A549 (cell line): ENCODE data around the gene UBE2N.

Experiments
- CEBPB ChIP-seq, 2 experiments: fragments of >200 bp in 1 of 2; sonication (Bioruptor Twin) in 1 of 2; formaldehyde crosslinking in 1 of 2; IDR thresholded peaks; 2 replicates each; pipeline ENCODE4 v1.6.1; 2012 to 2016
- FOSL2 ChIP-seq, 2 experiments: fragments of 450-650 bp in 1 of 2; fragments of >200 bp in 1 of 2; sonication (Bioruptor Twin) in 1 of 2; formaldehyde crosslinking; IDR thresholded peaks; 2 replicates each; pipeline versions ENCODE4 v1.5.0 to v1.6.1; 2016 to 2020; ENCODE audit warnings: mild to moderate bottlenecking in 1 of 2, moderate library complexity in 1 of 2
- TF ChIP-seq, protein P1 (sequence below): fragments of >200 bp; sonication (Bioruptor Twin); formaldehyde crosslinking; IDR thresholded peaks from 3 replicates; pipeline ENCODE4 v1.5.1; 2016

DNA sequence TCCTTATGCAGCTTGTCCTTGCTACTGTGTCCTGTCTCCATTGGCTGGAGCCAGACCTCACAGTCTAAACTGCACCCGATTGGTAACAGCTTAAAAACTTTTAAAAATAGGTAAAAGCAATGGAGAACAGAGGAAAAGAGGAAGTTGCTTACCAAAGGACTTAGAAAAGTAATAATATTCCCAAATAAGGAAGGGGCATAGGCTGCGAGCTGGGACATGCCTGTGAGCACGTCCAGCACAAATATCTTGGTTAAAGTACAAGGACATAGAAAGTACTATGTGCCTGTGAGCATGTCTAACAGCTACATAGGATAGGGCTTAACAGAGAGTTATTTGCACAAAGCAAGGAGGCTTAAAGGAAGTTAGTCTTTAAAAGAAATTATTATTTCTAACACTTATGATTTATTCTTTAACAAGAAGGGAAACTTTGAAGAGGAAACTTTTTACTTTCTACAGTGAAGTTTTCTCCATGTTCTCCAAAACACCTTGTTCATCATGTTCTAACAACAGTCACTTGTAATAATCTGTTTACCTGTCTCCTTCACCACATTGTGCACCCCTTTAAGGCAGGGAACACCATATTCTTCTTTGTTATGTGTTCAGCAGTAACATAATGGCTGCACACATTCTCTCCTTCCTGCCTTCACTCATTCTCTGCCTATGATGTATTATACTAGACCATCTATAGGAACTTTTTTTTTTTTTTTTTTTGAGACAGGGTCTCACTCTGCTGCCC is 9.8 kb upstream of the UBE2N start:
- TF ChIP-seq CEBPB (IDR thresholded peaks at IDR 0.05) (no peak), FOSL2 (IDR thresholded peaks at IDR 0.05) (no peak), FOSL2 (CRISPR knock-in tag; IDR thresholded peaks at IDR 0.05) (no peak)
- TF ChIP-seq, protein P1, sequence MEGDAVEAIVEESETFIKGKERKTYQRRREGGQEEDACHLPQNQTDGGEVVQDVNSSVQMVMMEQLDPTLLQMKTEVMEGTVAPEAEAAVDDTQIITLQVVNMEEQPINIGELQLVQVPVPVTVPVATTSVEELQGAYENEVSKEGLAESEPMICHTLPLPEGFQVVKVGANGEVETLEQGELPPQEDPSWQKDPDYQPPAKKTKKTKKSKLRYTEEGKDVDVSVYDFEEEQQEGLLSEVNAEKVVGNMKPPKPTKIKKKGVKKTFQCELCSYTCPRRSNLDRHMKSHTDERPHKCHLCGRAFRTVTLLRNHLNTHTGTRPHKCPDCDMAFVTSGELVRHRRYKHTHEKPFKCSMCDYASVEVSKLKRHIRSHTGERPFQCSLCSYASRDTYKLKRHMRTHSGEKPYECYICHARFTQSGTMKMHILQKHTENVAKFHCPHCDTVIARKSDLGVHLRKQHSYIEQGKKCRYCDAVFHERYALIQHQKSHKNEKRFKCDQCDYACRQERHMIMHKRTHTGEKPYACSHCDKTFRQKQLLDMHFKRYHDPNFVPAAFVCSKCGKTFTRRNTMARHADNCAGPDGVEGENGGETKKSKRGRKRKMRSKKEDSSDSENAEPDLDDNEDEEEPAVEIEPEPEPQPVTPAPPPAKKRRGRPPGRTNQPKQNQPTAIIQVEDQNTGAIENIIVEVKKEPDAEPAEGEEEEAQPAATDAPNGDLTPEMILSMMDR: no peak
